GM21367 (cell line): Measurements from ENCODE around the gene MBNL1.
A peak's percentile ranks its signal among the peaks of the same experiment; 100 is the strongest.

Experiments
- ATAC-seq: cut with Tn5 transposase; IDR thresholded peaks from one replicate; pipeline ENCODE4 v1.9.1; 2021; ENCODE audit not compliant: unreplicated experiment

MBNL1 gene

DNA sequence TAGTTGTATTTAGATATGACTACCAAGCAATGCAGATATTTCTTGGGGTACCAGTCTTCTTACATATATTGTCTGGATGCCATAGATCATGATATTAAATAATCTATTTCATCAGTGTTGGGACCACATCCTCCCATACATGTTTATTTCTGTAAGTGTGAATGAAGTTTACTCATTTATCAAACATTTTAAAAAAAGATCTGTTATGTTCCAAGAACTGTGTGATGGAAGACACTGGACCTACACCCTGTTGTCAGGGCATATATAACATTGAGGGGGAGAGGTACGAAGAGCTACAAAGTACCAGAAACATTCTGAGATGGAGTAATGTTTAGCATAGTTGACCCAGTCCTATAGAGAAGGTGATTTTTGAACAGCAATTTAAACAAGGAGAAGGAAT lies 26.6 kb downstream of the MBNL1 start:
- ATAC-seq, result no peak

DNA sequence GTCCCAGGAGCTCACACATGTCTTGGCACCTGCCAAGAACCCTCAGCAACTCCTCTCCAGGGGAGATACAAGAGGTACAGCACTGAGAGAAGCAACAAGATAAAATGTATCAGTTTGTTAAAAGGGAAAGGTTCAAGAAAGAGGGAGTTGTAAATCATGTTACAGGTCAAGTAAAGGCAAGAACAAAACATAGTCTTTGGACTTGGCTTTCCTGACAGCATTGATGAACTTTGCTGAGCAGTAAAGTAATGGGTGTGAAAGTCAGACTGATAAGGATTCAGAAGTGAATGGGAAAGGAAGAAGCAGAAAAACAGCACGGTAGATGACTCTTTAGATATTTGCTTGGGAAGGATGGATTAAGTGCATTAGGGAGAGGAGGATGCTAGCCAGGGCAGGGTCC lies 27.1 kb downstream of the MBNL1 start:
- no peak for ATAC-seq

DNA sequence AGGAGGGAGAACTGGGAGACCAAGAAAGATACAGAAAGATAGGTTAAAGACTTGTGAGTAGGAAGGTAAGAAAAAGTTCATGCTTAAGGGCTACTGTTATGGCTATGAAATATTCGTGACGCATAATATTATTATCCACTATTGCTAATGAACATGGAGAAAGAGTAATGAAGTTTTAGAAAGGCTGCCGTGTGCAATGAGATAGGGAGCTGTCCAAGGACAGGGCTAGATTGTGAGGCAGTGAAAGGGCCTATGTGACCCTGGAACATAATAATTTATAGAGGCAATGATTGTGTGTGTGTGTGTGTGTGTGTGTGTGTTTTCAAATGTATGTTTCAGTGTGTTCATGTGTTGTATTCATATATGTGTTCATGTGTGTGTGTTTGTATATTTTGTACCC lies 27.7 kb downstream of the MBNL1 start:
- no peak for ATAC-seq

DNA sequence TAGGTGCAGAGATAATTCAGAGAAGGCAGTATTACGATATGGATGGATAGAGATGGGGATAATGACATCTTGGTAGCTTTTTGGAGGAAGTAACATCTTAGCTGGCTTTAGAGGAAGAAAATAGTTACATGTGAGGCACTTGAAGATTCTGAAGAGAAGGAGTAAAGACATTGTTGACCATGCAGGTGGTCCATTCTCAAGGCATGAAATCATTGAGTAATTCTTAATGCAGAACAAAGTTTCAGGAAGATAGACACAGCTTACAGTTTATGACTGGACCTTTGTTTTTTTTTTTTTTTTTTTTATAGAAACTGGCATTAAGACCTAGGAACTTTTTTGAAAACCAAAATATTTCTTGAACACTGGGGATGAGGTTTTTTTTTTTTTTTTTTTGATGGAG lies 28.2 kb downstream of the MBNL1 start:
- no peak for ATAC-seq

DNA sequence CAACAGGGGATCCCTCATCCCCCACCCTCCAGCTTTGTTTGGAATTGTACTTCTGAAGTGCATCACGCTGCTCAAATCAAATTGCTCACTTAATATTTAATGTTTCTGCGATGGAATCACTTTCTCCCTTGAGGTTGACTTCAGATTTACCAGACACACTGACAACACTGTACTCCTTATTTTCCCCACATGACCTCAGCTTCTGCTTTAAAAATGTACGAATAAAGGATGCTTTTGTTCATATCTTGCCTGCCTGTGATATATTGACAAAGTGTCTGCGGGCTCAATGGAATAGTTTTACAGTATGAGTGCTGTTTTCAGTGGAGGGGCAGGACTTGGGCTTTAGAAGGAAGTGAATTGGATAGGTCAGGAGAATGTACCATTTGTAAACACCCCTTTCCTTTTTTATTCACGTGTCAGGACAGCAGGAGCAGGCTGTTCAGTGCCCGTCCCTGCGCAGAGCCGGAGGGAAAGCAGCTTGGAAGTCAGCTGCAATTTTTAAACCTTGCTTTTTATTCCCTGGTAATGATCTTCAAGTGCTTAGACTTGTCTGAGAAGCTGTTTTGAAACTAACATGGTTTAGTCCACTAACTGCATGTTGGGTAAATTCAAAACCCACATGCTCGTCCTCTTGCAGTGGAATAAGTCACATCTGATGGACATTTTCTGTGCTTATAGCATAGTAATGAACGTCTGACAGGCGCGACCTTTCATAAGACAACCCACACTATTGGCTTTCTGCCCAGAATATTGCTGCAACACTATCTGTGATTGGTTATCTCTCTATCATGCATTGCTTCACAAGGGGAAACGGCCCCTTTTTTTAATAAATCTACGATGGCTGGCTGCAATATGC lies 29.9 kb downstream of the MBNL1 start:
- peak; percentile 35 for ATAC-seq

DNA sequence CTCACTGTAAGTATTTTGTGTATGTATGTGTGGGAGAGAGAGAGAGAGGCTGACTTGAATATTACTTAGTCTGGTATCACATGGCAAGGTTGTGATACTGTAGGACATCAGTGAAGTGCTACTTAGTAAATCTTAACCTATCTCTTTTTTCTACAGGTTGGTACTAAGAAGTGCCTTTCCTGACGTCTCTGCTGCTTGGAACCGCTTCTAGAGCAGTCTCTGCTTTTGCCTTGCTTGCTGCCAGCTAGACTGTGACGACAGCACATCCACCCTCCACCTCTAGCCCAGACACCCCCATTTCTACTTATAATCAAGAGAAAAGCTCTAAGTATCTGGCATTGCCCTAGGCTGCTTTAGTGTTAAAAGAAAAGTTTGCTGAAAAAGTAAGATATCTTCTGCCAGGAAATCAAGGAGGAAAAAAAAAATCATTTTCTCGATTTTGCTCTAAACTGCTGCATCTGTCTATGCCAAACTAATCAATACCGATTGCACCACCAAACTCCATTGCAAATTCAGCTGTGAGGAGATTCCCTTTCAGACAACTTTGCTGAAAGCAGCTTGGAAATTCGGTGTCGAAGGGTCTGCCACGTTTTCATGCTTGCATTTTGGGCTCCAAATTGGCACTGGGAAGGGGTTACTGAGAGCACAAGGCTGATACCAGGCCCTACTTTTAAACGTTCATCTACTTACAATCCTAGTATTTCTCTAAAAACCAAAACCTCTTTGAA lies 30.7 kb downstream of the MBNL1 start:
- ATAC-seq, result no peak

DNA sequence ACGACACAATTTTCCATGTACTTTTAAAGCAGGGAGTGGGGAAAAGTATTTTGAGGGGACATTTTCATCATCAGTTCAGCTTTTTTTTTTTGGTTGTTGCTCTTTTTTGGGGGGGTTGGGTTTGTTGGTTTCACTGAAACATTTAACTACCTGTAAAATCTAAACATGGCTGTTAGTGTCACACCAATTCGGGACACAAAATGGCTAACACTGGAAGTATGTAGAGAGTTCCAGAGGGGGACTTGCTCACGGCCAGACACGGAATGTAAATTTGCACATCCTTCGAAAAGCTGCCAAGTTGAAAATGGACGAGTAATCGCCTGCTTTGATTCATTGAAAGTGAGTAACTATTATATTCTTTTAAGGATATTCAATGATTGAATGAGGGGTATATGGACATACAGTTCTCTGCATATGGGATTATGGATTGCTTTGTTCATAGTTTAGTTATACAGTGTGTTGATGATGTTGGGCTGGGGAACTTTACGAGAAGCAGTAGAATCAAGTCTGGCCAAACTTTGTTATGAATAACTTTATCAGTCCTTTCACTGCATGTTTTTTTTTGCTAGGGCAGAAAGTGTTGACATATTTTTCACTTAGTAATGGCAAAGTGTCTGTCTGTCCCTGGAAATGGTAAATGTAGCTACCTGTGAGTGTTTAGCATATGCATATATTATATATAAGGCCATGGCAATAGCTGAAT lies 31.5 kb downstream of the MBNL1 start:
- no peak for ATAC-seq

DNA sequence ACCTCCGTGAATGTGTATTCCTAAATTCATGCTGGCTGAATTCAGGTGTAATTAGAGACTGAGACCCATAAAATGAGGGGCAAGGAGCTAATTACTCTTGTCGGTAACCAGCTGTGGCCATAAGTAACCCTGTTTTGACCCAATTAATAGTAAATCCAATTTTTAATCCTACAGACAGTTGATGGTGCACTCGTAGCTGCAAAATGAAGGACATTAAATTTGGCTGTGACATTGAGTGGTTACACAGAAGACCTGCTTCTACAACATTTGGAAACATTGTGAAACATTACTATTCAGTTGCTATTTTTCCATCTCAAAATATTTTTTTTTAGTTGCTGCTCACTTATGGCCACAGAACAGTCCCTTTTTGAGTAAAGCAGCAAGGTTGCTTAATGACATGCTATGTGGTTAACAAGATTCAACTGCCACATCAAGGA lies 33.0 kb downstream of the MBNL1 start:
- no peak for ATAC-seq

DNA sequence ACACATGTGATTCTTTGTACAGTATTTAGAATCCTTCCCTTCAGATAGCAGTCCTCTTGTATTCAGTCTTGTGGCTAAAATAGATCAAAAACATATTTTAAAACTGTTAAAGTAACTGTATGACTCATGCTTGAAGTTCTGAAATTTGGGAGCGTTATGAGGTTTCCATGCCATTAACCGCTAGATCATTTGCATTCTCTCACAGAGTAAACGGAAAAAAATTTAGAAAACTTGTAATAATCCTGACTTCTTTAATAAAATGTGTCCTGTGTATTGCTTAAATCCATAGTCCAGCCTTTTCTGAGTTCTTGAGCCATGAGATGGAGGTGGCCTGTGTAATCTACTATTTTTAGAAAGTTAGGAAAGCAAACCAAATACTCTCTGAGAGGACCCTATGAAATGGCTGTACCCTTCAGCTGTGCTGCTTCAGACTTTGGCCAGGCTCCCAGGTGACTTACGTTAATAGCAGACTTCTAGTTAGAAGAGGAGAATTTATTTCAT lies 33.8 kb downstream of the MBNL1 start:
- ATAC-seq, result peak; percentile 71

DNA sequence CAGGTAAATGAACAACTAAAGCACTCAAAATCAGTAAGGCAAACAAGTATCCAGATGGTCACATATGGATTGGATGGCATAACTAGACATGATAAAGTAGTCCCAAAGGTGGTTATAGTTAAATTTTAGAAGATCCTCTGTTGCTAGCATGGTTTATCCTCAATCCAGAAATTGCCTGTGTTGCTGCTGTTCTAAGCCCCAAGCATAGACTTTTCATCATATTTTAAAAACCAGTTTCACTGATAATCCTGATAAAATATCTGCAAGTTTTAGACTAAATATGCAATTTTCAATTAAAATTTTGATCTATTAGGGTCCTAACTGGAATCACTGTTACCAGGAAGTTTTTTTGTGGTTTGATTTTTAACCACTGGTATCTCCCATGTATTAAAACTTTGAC lies 35.4 kb downstream of the MBNL1 start:
- ATAC-seq, result no peak

DNA sequence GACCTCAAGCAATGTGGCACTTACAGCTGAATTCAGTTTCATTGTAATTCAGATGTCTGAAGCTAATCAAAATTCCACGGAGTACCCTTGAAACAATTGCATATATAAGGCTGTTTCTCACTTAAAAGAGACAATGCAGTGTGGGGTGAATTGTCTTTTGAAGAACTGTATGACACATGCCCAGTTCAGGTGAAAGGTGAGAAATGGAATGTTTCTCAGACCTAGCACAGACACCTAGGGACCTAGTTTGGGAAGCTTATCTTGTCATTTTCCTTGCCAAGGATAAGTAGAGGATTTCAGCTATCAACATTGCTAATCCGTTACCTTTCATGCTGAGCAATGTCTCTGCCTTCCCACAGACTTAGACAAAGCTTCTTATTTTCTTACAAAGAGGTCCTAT lies 36.3 kb downstream of the MBNL1 start:
- ATAC-seq, result no peak

DNA sequence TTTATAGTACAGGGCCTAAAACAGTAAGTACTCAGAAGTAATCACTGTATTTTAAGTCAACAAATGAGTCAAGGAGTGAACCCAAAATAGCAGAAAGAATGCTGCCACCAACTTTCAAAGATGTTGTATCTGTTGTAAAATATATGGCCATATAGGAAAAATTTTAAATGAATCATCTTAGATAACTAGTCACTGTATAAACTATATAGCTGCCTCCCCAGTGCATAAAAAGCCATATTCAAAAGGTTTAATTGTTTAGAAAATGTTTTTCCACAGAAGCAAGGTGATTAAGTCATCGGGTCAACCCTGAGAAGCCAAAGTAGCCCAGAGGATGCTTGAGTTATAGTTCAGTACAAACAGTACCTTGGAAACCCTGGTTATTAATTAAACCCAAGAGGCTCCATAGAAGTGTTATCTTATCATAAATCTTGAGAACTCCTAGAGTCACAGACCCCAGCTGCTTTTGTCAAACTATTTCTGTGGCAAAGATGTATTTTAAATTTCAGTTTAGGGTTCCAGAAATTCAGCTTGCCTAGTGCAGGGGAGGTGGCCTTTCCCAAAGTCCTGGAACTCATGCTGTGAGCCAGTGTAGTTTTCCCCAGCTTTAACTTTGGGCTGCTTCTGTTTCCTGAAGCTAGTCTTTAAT lies 39.2 kb downstream of the MBNL1 start:
- no peak for ATAC-seq

DNA sequence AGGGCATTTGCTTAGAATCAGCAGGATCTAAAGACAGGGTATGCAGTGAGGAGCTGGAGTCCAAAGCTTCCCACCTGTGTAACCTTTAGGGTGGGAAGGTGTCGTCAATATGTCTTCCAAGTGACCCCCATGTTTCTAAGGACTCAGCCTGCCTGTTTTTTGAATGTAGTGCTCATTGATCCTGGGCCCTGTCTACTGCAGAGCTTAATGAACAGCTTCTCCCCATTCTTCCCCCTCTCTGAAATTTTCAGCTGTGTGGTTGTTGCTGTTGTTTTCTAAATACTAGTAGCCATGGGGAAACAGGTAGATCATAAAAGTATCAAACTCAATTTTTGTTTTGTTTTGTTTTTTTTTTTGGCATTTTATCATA lies 39.7 kb downstream of the MBNL1 start:
- ATAC-seq, result no peak

DNA sequence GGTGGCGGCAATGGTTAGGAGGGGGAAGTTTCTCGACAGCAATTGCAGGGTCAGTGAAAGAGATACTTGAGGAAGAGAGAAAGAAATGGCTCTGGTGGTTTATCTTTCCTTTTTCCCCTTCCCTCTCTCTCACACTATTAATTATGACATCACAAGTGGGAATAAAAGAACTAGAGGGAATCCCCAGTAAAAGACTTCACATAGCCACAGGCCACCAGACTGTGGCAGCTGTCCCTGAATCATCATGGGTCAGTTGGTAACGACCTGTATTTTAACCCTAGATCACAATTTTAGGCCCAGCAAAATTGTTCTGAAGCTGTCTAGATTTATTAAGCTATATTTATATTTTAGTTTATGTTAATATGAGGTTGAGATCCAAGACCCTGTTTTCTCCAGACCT lies 40.3 kb downstream of the MBNL1 start:
- no peak for ATAC-seq

DNA sequence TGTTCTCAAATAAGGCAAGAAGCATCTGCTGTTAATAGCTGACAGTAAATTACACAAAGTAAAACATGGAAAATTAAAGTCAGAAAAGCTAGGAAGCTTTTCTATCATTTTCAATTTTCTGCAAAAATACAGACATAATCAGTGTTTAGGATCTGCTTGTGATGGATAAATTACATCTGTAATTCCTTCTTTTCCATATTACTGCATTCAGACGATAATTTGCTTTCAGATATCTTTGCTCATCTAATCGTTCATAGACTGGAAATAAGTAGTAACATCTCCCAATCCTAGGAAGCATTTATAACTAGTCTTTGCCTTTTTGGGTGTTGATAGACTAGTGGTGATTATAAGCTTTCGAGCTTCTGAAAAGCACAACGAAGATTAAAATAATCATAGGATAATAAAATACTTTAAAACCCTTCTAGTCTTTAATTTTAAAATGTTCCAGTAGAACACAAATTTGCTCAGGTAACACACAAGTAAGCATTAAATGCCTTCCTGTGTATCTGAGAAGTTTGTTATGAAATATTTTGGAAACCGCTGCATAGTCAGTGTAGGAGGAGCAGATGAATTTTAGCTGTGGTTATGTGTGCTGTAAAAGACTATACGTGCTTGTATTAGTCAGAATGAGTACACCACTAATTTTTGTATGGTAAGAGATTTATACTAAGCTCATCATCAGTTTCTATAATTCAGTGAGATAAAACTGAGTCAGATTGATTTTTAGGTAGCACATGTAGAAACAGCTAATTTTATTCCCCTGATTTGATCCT lies 41.0 kb downstream of the MBNL1 start:
- ATAC-seq, result no peak

DNA sequence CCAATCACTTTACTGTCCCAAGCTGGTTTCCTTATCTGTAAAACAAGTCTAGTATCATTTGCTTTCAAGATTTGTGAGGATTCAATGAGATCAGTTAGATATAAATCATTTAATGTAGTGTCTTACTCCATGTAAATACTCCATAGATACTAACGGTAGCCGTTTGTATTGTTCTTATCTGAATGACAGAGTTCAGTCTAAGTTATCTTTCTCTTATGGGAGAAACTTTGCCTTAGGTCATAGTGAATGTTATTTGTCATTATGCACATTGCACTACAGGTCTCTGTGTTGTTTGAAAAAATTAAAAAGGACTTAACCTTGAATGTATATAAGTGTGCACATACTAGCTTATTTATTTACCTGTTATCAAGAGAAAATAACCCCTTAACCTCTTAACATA lies 44.7 kb downstream of the MBNL1 start:
- no peak for ATAC-seq

DNA sequence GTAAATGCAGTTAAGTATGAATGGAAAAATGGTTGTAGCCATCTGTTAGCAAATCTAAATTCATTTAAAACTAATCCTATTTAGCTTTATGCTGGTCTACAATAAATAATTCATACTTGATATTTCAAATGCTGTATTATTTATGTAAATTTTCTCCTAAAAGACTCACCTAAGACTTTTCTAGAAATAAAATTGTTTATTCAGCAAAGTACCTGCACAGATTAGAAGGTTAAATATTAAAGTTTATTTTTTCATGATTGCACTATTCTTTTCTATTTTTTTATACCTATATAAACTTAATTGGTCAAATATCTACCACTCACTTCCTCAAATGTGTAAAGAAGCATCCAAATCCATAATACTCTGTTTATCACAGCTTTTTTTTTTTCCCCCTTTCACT lies 45.2 kb downstream of the MBNL1 start:
- no peak for ATAC-seq

DNA sequence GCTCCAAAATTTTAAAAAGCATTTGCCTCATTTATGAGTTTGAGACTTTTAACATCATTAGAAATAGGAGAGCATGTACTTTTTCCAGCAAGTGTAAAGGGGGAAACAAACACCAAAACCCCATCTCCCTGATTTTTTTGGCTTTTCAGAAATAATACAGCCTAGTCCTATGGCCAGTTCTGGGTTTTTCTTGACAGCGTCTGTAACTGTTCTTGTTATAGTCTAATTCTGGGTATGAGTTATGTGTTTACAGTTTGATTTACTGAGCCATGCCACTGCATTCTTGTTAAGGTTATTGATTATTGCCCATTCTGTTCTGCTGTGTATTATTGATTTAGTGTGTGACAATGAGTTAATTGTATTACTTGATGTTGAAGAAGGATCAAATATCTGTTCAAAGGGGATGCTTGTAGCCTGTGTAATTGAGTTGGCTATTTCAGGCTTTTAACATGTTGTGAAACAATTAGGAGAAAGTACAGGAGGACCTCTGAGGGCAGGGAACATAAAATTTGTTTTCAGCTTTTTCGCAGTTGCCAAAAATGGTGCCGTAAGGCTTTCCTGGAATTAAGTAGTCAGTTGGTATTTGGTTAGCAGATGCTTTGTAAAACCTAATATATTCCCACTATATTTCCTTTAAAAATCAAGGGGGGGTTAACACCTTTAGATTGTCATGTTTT lies 46.1 kb downstream of the MBNL1 start:
- no peak for ATAC-seq

DNA sequence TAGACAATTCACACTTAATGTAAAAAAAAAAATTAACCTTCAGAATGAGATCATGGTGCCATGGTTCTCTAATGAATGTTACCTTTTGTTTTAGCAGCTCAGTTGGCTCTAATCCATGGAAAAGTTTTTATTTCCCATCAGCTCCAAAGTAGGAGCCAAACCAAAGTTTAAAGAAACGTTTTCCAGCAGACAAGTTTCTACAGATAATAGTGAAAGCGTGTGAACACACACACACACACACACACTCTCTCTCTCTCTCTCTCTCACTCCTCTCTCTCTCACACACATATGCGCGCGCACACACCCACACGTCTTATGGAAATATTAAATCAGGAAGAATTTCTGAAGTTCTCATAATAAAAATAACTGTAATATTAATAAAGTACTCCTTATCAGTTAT lies 46.9 kb downstream of the MBNL1 start:
- ATAC-seq, result no peak

DNA sequence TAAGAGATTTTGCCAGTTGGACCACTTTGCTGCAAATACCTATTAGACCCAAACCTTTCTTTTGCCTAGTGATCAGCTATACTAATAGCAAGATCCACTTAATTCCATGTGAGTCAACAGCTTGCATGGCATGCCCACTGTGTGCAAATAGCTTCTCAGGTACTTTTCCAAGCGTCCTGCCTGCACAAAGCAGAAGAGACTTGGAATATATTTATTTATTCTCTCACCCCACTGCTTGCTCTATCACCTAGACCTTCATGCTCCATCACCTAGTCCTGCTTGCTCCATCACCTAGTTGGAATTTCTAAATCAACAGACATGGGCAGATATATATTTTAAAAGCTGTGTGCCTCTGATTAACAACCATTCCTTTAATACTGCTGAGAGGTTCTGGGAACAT lies 47.6 kb downstream of the MBNL1 start:
- no peak for ATAC-seq
